CD4-positive, alpha-beta T cell treated with Interleukin-21 for 1 hour (primary cell): ENCODE measurements around the gene FAM181A.

ENCODE experiments used
- DNase-seq: peaks from one replicate; pipeline ENCODE4 v3.0.0-alpha.2; 2020

FAM181A gene

DNA sequence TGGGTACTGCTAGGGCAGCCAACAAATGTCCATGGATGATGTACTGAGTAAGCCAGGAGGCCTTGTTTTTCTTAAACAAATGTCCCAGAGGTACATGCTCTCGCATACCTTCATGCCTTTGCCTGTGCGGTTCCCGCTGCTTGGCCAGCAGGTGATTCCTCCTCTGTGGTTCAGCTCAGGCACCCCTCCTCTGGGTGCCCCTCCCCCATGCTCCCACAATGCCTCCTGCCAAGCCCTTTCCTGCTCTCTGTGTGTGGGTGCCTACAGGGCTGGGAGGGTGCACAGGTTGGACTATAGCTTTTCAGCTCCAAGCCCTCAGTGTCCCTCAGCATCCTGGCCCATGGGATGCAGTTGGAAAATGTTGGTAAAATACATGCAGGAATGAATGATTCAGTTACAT is 25.7 kb downstream of the FAM181A start:
- DNase-seq: no peak

DNA sequence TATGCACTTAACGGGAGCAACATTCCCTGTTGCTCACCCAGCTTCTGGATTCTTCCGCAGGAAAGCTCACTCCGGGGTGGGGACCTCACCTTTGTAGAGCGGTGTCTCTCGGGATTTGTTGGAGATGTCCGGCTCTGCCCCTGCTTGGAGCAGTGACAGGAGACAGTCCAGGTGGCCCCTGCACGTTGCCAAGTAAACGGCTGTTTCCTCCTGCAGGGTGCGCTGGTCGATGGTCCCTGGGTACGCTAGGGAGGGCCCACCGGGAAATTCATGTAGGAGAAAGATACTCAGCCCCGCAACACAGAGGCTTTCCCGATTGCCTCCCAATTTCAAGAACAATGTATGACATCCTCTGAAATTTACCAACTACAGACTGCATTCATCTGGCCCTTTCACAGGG is 26.1 kb downstream of the FAM181A start:
- no peak for DNase-seq

DNA sequence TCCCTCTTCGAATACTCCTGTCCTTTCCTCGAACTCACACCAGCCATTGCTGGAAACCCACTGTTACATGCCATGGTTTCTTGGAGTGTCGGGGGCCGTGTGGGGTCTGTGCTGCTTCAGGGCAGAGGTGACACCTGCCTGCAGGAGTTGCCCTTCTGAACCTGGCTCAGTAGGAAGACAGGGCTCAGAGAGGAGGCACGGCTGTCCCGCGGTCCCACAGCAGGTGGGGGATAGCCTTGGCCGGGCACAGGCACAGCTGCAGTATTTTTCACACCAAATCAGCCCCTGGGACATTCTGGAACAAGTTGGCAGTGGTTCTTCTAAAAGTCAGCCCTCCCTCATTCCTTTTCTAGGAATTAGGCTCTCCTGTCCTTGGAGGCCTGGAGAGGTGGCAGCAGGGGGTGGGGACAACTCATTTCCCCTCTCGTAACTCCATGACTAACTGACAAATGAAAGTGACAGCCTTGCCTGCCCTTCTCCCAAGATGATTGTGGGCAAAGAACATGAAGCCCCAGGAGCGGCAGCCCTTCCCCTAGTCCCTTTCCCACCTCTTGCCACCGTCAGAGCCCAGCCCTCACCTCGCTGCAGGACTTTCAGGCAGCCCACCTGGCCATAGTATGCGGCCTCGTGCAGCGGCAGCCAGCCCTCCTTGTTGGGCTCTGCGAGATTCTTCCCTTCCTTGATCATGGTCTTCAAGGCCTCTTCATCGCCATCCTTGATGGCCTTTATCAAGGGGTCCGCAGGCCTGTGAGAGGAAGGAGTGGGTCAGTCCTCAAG is 26.8 kb downstream of the FAM181A start:
- DNase-seq: no peak

DNA sequence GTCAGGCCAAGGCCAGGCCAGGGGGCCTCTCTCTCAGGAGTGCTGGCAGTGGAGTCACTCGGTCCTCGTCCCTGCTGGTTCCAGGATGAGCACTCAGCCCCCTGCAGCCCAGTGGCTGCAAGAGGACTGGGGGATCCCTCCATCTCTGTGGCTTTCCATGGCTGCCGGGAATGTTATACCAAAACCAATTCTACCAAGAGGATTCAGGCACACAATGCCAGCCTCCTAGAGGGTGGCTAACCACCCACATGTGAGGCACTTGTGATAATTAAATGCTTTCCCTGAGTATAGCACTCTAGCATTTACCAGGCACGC is 27.3 kb downstream of the FAM181A start:
- DNase-seq: no peak

DNA sequence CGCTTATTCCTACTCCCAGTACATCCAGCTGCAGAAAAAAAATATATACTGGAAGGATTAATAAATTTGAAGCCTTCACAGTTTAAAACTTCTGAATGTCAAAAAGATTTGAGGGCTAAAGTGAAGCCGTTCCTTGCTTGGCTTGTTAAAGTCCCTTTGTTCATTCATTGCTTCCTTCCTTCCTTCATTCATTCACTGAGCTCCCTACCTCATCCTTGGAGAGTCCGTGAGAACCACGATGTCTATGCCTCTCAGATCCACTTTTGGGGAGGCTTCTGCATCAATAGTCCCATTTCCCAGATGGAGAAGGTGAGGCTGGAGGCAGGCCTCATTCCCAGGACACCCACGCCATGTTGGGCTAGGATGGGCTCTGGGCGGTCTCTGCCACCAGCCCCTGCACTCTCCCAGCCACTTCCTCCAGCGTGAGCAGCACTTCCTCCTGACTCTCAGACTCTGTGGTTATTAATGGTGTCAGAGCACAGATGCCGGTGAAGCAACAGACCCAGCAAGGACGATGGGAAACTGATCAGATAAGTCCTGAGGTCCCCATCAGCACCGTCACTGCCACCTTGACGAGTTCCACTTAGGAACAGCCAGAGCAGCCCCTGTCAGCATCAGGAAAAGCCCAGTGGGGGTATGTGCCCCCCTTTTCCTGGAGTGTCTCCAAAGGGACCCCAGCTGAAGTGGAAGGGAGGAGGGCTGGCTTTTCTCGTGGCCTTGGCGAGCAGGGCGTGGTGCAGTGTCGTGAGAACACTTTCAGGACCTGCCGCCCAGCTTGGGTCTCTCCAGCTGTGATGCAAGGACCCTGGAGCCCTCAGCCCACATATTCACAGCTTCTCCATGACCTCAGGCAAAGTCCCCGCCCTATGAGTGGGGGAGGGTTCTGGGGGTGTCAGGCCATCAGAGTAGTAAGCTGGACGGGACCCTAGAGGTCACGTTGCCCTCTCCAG is 28.0 kb downstream of the FAM181A start:
- DNase-seq: peak; percentile 72

DNA sequence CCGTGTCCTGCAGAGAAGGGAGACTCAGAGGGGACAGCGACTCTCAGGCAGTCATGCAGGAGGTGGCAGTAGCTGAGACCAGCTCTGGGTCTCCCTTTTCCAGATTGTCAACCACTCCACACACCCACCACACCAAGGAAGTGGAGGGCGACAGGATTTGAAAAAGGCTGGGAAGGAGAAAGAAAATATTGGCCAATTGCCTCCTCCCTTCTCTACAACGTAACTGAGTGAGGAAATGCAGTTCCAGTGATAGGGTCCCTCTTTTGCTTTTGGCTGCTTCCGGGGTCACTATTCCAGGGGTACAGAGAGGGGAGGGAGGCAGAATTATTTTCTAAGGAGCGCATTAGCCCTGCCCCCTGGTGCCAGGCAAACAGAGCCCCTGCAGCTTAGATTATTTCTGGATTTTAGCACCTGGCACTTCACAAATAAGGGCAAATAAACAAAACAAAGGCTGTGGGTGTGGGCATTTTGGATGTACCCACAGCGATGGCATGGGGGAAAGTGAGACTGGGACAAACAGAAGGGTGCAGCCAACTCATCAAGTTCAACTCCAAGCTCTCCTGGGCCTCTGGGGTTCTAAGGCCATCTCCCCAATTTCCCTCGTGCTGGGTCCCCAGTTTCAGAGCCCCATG is 28.8 kb downstream of the FAM181A start:
- no peak for DNase-seq

DNA sequence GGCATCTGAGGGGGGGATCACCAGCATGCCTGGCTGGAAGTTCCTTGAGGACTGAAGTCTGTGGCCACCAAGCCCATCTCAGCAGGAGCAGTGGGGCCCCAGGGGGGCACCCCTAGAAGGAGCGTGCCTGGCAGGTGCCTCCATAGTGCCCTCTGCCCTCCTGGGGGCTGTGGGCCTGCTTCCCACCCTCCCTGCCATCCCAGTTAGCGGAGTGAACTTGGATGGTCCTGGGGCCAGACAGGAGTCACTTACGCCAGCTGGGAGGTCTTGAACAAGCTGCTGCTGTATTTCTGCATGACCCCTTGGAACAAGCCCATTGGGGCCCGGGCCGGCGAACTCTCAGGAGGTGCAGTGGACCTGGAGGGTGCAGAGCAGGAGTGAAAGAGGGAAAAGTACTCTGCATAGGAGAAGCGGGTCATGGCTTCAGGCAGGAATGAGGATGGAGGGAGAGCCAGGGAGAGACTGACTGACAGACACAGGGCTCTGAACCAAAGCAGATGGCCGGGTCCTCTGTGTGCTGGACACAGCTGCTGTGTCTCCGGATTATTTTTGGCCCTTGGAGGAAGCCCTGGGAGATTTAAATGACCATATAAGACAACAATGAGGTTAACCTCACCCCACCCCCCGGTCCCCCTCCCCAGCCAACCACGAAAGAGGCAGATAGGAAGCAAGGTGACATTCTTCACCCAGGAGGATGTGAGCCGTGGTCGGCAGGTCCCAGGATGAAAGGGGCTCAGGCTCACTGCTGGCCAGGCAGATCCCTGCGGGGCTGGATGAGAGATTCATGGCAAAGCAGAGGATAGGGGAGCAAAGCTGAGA is 29.6 kb downstream of the FAM181A start:
- no peak for DNase-seq

DNA sequence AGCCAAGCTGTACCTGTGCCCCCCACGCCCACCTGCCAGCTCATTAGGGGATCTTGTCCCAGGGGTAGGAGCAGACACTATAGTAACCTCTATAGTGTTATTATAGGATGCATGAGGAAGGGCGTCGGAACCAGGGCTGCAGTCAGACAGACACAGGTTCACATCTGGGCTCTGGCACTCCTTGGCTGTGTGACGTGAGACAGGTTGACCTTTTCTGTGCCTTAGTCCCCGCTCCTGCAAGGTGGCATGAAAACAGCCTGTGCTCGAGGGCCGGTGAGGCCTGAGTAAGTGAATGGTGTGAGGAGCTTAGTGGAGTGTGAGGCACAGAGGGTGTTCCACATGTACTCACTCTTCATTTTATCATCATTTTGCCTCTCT is 30.2 kb downstream of the FAM181A start:
- no peak for DNase-seq

DNA sequence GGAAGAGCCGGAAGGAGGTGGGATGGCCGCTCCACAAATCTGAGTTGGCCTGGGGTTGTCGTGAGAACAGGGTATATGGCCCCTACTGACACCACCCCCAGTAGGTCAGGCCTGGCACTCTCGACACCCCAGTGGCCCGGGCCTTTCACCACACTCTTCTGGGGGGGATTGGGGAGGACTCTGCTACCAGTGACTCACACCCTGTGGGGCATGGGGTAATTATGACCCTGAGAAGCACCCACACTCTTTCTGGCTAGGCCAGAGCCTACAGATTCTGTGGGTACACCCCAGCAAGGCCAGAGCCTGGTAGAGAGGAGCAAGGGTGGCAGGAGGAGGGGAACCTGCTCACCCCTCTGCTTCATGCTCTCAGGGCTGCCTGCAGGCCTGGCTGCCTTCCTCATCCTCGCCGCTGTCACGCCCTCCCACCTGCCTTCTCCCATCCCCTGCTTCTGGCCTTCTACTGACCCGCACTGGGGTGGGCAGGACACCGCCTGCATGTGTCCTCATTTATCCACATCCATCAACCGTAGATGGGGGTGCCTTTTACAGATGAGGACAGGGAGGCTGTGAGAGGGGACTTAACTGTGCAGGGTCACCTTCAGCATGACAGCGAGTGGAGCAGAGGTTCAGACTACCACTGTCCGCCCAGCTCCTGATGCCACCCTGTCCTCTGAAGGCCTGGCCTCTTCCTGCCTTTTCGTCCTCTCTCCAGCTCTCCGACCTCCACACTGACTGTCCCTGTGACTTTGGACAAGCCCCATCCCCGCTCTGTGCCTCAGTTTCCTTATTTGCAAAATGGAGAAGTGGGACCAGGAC is 30.8 kb downstream of the FAM181A start:
- no peak for DNase-seq

DNA sequence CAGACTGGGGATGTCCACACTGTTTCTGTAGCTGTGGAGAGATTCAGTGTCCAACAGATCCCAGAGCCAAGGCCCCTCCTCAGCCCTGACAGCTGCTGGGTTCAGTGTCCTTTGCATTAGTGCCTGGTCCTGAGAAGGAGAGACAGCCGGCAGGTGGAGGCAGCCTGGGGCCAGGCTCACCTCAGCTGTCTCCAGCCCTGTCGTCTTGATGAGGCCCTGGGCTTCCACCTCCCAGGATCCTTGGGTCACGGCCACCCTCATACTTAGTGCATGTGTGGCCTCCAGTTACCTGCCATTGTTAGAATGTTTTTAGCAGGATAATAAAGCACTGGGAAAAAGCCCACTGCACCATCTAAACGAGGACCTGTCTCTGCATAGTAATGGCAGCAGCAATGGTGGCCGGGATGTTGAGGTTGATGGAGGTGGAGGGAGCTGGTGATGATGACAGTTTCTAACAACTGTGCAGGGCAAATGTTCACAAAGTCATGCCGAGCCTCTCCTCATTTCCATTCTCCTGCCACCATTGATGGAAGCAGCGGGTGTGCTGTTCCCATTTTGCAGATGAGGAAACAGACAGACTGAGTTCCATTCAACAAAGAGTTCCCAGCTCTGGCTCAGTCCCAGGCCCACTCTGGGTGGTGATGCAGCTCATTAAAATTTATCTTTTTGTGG is 31.6 kb downstream of the FAM181A start:
- DNase-seq: no peak

DNA sequence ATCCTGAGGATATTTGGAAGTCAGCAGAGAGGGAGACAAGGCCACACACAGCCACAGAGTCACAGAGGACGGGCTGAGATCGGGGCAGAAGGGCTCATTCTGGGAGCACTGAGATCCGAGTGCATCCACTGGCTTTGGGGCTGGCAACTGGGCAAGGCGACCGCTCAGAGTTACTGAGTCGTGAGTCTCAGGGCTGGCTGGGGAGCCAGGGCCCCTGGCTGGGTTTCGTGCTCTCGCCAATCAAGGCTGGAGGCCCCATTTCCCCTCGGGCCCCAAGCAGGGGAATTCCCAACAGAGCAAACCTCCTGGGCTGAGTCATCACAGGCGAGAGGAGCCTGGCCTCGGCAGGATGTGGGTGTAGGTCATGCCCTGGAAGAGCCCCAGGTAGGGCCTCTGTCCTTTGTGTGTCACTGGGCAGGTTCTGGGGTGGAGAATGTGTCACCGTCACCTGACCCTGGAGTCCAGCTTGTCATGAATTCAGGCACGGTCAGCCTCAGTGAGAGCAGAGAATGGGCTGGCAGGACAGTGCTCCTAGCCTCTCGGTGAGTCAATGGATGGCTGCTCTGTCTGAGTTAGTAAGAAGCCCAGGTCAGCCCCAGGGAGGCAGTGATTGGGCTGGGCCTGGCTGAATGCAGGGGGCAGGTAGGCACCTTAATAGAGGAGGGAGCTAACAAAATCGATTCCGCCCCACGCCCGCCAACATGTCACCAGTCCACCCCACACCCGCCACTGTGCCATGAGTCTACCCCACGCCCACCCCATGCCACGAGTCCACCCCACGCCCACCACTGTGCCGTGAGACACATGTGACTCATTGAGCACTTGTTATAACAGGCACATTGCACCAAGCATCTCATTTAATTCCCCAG is 32.3 kb downstream of the FAM181A start:
- peak; percentile 94 for DNase-seq

DNA sequence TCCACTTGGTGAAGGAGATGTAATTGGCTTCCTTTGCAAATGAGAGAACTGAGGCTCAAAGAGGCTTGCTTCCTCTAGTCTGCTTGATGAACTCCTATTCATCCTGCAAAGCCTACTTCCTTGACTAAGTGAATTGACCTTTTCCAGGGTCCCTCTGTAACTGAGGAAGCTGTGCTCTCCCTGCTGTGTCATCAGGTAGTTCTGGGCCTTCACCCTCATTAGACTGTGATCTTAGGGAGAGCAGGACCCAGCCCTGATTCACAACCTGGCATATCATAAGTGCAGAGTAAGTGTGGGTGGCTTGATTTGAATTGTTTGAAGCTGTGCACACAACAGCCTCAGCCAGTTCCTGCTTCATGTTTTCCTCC is 32.9 kb downstream of the FAM181A start:
- no peak for DNase-seq

DNA sequence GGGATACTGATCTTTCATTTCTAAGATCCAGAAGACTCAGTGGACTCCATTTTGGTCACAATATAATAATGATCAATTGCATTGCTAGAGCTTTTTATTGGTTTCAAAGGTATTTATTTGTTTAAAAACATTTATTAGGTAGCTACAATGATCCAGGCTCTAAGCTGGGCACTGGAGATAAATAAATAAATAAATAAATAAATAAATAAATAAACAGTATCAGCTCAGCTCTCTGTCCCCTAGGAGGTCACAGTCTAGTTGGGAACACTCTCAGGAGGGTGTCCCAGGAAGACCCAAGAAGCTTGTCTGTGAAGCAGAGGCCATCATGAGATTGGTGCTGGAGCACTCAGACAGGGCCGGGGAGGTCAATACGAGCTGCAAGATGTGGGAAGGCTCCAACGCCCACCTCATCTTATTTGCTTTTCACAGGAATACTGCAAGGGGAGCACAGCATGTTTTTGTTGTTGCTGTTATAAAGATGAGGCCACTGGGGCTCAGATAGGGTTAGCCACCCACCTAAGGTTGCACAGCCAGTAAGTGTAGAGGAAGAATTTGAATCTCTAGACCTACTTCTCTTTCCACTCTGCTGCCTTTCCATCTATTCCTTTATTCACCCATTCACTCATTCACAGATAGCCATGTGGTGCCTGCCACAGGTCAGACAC is 33.8 kb downstream of the FAM181A start:
- DNase-seq: no peak

DNA sequence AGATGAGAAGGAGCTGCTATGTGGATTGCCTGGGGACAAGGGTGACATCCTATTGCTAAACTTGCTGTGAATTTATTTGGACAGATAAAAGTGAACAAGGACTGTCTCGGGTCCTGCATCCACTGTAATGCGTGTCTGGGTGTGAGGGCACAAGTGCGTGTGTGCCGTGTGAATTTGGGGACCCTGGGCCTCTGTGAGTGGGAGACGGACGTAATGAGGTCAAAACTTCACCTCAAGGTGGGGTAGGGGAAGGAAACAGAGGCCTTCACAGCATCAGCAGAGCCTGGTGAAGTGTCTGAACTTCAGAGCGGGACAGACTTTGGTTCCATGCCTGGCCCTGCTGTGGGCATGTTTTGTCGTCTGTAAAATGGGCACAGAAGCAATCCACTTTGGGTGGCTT is 34.5 kb downstream of the FAM181A start:
- no peak for DNase-seq

DNA sequence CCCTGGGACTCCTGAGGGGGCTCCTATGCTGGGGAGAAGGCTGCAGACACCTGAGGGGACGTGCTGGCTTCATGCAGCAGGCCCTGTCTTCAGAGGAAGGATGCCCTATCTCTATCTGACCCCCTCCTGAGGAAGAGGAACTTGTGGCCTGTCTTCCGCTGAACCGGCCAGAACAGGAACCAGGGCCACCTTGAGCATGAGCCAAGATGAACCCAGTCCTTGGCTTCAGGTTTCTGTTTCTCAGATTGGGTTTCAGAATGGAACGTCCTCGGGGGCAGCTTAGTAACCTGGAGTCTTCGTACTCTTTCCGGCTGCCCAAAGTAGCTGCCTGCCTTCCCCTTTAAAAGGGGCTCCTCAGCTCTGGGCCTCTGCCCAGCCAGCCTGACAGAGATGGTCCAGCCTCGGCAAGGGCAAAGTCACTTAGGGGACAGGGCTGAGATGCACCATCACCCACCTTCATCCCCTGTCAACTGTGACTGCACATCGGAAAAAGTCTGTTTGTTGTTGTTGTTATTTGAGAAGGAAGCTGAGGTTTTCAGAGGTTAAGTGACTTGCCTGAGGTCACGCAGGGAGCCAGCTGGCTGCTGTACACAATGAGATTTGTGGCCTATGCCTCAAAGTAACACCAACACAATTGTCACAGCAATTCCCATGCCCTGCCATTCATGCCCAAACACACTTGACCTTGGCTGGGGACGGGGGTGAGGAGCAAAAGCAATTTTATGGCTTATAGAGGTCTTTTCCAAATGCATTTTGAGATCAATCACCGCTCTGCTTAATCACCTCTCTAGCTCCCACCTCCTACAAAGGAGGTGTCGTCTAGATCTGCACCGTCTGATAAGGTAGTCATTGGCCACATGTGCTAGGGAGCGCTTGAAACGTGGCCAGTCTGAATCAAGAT is 35.8 kb downstream of the FAM181A start:
- DNase-seq: peak; percentile 68

DNA sequence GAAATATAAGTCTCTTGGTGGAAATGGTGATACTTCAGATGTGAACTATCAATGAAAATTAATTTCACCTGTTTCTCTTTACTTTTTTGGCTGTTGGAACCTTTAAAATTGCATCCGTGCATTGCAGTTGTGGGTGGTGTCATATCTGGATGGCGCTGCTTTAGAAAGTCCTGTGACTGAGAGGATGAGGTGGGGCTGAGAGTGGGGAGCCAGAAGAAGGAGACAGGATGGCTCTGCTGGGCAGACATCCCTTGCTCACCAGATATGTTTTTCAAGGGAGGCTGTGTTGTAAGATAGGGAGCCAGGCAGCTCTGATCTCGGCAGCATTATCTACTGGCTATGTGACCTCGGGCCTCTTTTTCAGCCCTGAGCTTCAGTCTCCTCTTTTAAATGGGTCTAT is 36.5 kb downstream of the FAM181A start:
- no peak for DNase-seq

DNA sequence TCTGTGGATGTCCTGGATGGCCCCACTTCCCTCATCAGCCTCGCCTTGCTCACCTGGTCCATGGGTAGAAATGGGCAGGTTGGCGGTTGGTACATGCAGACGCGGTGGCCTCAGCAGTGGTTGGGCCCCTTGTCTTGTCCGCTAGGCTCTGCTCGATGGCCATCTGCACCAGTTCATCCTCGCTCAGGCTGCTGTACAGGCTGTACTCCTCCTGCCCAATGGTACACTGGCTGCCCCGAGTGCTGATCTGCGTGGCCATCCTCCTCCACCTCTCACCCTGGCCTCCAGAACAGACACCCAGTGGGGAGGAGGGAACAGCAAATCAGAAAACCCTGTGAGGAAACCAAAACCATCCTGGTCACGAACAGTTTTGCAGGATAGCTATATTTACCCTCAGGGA is 37.1 kb downstream of the FAM181A start:
- DNase-seq: no peak

DNA sequence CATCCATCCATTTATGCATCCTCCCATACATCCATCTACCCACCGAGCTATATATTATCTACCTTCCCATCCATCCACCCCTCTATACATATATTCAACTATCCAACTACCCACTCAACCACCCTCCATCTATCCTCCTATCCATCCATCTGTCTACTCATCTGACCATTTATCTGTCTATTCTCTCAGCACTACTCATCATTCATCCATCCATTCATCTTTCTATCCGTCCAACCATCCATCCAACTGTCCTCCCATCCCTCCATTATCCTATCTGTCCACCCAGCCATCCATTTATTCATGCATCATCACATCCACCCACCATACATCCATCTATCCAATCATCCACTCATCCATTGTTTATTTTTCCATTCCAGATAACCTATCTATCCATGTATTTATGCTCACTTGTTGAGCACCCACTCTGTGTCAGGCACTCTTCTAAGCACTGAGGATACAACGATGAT is 37.7 kb downstream of the FAM181A start:
- DNase-seq: no peak
